CD4-positive, alpha-beta T cell treated with Interleukin-1 beta for 1 hour (primary cell): ENCODE data around the gene KIF4A.
"Not testable (repeated sequence)": the region's sequence is repeated elsewhere in the genome, so short reads cannot be mapped to it uniquely, and the experiment has no call there.

ENCODE experiments used
- DNase-seq, 2 donors: peaks; one replicate each; pipeline ENCODE4 v3.0.0-alpha.2; 2020 to 2022

KIF4A gene

GRCh38 chrX:70398899-70399298 lies 109.0 kb downstream of the KIF4A start:
- DNase-seq: peak; percentile 22 to 66

GRCh38 chrX:70400181-70400580 lies 110.3 kb downstream of the KIF4A start:
- not testable (repeated sequence) for DNase-seq

- no peak for DNase-seq
Observed at GRCh38 chrX:70402721-70403120, 112.8 kb downstream of the KIF4A start.

- no peak for DNase-seq
Observed at GRCh38 chrX:70405003-70405402, 115.1 kb downstream of the KIF4A start.

GRCh38 chrX:70410921-70411320 lies 121.0 kb downstream of the KIF4A start:
- DNase-seq: no peak

- DNase-seq: no peak
Observed at GRCh38 chrX:70411475-70411874, 121.6 kb downstream of the KIF4A start.

GRCh38 chrX:70421618-70422017 lies 131.7 kb downstream of the KIF4A start:
- DNase-seq: no peak

GRCh38 chrX:70422851-70423341 lies 133.0 kb downstream of the KIF4A start, which contains the start of gene GDPD2:
Gene GDPD2 (plus strand): TSS chrX:70423314. CDS start chrX:70424985, 1,671 bp downstream.
- no peak for DNase-seq

- DNase-seq: no peak
Observed at GRCh38 chrX:70423936-70424675, 134.2 kb downstream of the KIF4A start.

- no peak for DNase-seq
Observed at GRCh38 chrX:70424801-70425200, 134.9 kb downstream of the KIF4A start.

GRCh38 chrX:70426286-70427278 lies 136.7 kb downstream of the KIF4A start:
- DNase-seq: no peak

- DNase-seq: no peak
Observed at GRCh38 chrX:70427365-70427764, 137.5 kb downstream of the KIF4A start.

GRCh38 chrX:70429759-70430158 lies 139.9 kb downstream of the KIF4A start:
- no peak for DNase-seq

- DNase-seq: no peak
Observed at GRCh38 chrX:70432936-70433847, 143.3 kb downstream of the KIF4A start.

- peak; percentile 80 for DNase-seq
Observed at GRCh38 chrX:70433848-70434351, 144.0 kb downstream of the KIF4A start.

GRCh38 chrX:70434352-70434866 lies 144.5 kb downstream of the KIF4A start:
- DNase-seq: peak; percentile 76

GRCh38 chrX:70434914-70435586 lies 145.1 kb downstream of the KIF4A start:
- peak; percentile 29 to 30 for DNase-seq

GRCh38 chrX:70436343-70436742 lies 146.4 kb downstream of the KIF4A start:
- DNase-seq: peak in 1 of 2 donors; percentile 29

- DNase-seq: no peak
Observed at GRCh38 chrX:70437011-70437410, 147.1 kb downstream of the KIF4A start.

- DNase-seq: no peak
Observed at GRCh38 chrX:70437921-70438665, 148.2 kb downstream of the KIF4A start.

- no peak for DNase-seq
Observed at GRCh38 chrX:70439016-70439415, 149.1 kb downstream of the KIF4A start.
